Stimulated activated CD8-positive, alpha-beta memory T cell treated with anti-CD3 and anti-CD28 coated beads, Interleukin-7, amount 100 ng/mL, for 1 hour (primary cell): ENCODE results near the gene SEPTIN10.
"Not testable (repeated sequence)": the region's sequence is repeated elsewhere in the genome, so short reads cannot be mapped to it uniquely, and the experiment has no call there.

Source experiments
- DNase-seq, 2 donors: peaks; one replicate each; pipeline ENCODE4 v3.0.0-alpha.2; 2020; ENCODE audit warnings: low read depth in 2 of 2

The SEPTIN10 gene

DNA sequence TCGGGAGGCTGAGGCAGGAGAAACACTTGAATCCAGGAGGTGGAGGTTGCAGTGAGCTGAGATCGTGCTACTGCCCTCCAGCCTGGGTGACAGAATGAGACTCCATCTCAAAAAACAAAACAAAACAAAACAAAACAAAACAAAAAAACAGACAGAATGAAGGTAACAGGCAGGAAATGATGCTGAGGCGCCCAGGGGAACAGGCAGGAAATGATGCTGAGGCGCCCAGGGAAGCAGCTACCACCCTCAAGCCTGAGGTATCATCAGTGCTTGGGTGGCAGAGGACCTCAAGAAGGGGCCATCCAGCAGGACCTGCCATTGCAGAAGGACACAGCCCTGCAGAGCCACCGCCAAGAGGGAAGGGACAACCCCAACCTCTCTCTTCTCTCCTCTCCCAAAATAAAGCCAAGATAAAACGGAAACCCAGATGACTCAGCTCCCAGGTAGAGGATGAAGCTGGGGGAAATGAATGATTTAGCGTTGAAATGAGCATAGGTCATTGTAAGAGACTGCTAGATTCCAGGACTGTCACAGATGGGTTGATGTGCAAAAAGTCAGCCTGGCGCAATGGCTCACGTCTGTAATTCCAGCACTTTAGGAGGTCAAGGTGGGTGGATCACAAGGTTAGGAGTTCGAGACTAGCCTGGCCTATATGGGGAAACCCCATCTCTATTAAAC, 19.7 kb upstream of the SEPTIN10 start:
- DNase-seq: no peak

DNA sequence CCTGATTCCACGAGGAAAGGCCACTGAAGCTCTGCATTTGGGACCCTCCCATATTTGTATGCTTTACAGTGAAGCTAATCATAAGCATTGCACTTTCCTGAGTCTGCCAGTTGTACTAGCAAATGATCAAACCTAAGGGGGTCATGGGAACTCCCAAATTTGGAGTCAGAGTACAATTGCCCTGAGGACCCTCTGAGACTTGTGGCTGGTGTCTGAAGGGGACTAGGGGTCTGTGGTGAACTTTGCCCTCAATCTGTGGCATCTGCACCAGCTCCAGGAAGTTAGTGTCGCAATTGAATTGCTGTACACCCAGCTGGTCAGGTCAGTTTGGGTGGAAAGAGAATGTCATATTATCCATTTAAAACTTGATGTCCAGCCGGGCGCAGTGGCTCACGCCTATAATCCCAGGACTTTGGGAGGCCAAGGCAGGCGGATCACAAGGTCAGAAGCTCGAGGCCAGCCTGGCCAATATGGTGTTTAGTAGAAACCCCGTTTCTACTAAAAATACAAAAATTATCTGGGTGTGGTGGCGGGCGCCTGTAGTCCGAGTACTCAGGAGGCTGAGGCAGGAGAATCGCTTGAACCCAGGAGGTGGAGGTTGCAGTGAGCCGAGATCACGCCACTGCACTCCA, 18.5 kb upstream of the SEPTIN10 start:
- no peak for DNase-seq

GRCh38 chr2:109631741-109632140, 18.0 kb upstream of the SEPTIN10 start:
- DNase-seq: no peak

GRCh38 chr2:109630441-109631430, 17.0 kb upstream of the SEPTIN10 start:
- DNase-seq: no peak

DNA sequence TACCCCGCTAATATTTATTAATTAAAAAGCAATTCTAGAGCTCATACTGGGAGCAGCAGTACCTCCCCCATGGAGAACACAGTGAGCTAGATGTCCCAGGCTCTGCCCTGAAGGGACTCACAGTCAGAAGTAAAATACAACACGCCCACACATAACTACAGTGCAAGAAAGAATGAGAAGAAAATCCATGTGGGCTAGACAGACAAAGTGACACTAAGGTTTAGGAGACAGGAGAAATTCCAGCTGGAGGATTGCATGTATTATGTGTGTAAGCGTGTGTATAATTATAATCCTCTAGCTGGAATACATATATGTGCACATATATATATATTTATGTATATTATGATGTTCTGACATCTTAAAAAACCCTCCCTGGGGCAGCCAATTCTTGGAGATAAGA, 16.1 kb upstream of the SEPTIN10 start:
- no peak for DNase-seq

DNA sequence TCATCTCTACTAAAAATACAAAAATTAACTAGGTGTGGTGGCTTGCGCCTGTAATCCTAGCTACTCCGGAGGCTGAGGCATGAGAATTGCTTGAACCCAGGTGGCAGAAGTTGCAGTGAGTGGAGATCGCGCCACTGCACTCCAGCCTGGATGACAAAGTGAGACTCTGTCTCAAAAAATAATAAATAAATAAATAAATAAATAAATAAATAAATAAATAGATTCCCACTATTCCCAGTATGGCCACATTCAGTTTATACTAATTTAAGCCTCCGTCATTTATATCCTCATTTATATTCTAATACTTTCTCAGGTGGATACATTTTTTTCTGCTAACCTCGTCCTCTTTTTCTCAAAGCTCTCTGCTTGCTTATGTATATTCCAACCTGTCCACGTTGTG, 14.6 kb upstream of the SEPTIN10 start:
- not testable (repeated sequence) for DNase-seq

DNA sequence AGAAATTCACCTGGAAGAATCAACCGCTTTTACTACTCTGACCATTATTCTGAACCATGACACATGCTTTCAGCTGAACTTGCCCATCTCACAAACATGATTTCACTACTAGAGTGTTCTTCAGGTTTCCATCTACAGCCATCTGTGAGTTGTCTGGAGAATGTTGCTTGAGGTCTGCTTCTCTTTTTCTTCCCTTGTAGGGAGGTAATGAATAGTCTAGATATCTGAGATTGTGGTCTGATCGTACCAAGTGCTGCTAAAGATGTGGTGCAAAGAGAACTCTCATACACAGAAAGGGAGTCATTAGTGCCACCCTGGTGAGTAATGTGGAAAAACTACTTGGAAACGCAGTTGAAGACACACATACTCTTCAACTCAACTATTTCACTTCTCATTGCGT, 10.6 kb upstream of the SEPTIN10 start:
- no peak for DNase-seq

DNA sequence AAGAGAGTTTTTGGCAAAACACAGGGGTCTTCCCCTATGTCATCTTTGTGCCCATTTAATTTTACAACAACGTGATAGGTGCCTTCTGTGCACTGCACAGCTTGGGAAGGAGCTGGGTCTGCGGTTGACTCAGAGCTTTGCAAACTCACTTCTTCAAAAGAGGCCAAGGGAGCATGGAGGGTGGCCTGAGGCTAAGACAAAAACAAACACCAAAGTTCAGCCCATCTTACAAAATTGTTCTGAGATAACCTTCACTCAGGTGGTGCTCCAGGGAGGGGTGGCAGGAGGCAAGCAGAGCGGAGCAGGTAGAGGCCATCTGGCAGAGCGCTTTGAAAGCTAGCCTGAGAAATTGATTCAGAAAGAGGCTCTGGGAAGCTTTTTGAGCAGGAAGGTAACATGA, 10.2 kb upstream of the SEPTIN10 start:
- no peak for DNase-seq

- DNase-seq: no peak
Observed at GRCh38 chr2:109623297-109623696, 9.5 kb upstream of the SEPTIN10 start.

GRCh38 chr2:109619032-109619615, 5.4 kb upstream of the SEPTIN10 start:
- no peak for DNase-seq

DNA sequence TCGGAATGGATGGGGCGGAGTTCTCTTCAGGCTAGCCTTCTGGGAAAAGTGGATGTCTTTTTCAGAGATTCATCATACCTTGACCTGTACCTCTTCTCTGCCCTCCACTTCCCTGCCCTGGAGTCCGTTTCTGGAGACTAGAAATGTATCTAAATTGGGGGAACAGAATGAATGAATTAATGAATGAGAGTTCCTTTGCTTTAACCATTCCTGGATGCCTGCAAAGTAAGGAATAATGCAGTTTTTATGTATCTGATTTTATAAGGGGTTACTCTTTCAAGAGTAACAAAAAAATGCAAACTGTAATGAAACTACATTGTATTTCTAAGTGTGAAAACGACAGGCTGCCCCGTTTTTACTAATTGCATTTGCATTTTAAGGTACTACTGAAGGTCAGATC, 2.4 kb upstream of the SEPTIN10 start:
- DNase-seq: no peak

DNA sequence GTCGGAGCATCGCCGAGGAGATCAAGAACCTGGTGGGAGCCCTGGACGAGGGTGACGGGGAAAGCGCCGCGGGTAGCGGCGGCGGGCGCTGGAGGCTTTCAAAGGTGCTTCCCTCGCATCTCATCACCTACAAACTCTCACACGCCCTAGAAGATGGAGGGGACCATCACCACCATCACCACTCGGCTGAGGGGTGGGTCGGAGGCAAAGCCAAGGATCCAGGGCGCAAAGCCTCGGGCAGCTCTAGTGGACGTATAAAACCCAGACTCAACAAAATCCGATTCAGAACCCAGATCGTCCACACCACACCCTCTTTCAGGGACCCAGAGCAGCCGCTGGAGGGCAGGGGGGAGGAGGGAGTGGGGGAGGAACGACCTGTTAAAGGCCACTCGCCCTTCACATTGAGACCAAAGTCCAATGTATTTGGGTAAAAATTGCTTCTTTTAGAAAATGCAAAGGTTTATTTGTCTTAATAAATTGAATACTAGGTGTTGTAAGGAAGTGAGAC, 1.9 kb upstream of the SEPTIN10 start:
- DNase-seq: no peak

GRCh38 chr2:109614715-109615636, 1.2 kb upstream of the SEPTIN10 start:
- no peak for DNase-seq

DNA sequence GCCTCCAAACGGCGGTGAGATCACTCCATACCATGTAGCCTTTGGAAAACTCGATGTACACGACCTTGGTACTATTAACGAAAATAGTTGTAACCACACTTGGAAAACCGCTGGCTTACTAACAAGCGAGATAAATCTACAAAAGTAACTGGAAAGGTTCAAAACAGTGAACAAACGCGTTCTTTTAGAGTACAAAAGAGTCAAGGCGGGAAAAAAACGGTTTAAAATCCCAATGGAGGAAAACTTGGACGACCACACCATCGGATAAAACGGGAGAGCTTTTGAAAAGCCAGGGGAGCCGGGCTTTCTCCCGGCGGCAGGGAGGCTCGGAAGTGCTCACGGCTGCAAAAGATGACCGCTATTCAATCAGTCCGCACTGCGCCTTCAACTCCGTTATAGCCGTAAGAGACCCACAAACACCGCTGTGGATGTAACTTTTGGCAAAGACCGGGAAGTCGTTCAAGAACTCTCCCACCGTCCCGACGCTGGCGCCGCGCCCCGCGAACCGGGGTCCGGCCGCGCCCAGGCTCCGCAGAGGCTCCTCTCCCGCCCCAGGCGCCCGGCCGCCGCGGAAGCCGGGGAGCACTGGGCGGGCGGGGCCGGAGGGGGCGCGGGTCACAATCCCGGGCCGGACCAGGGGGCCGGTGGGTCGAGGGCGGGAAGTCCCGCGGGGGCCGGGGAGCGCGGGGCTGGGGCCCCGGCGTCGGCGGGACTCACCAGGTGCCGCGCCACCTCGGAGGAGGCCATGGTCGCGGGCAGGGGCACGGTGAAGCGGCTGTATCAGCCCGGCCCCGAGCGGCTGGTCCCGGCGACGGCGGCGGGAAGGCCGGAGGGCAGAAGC, 465 bp downstream of the SEPTIN10 start:
- no peak for DNase-seq

DNA sequence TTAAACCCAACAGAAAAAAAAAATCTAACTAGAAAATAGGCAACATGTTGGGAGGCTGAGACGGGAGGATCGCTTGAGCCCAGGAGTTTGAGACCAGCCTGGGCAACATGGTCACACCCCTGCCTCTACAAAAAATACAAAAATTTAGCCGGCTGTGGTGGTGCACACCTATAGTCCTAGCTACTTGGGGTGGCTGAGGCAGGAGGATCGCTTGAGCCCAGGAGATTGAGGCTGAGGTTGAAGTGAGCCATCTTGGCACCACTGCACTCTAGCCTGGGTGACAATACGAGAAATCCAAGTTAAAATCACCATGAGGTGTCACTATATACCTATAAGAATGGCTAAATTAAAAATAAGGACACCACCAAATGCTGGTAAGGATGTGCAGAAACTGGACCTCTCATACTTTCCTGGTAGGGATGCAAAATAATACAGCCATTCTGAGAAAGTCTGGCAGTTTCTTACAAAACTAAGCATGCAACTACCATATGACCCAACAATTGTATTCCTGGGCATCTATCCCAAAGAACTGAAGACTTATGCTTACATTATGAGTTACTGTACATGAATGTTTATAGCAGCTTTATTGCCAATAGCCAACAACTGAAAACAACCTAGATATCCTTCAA, 2.2 kb downstream of the SEPTIN10 start:
- DNase-seq: no peak

DNA sequence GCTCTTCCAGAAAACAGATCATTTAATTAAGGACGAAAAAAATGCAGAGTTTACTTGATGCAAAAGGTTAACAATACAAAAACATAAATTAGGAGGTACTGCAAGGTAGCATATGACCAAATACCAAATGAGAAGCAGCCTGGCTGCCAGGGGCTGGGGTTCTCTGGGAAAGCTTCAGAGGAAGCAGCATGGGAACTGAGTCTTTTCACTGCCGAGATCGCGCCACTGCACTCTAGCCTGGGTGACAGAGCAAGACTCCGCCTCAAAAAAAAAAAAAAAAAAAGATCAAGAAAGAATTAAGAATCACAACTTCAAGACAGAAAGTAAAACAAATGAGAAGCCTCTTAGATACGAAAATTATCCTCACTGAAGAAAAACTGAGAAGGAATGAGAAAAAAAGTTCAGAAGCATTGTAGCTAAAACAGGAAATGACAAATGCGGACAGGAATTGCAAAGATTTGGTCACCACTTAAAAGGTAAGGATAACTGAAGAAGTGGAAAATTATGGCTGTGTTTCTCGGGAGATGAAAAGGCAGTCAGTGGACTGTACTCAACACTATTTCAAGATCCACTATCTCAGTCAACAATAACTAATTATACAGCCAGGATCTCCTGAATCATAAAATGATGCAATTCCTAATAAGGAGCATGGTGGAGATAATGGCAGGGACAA, 4.3 kb downstream of the SEPTIN10 start:
- no peak for DNase-seq

DNA sequence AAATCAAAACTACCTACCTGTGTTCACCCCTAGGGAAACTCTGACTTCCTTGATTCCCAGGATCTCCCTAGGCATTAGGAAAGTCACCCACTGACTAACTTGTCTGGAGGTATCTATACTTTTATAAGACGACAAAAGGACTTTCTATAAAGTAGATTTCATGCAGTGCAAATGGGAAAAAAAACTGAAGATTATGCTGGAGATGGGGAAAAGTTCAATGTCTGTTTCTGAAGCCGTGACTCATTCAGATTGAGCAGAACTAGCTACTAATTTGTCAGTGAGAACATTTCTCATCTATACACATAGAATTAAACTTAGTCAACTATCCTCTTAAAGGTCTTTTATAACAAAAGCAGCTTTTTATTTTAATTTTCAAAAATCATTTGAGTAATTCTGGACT, 6.0 kb downstream of the SEPTIN10 start:
- no peak for DNase-seq

GRCh38 chr2:109604597-109604996, 9.2 kb downstream of the SEPTIN10 start:
- DNase-seq: no peak

- no peak for DNase-seq
Observed at GRCh38 chr2:109602617-109603188, 11.1 kb downstream of the SEPTIN10 start.
